Vagina (tissue), 2 donors: ENCODE results near the gene LRMDA. TPM values are rescaled to one million over a fixed set of nuclear protein-coding genes. Genes with fewer than 3 reads are reported as not detected.

ENCODE experiments used
- DNase-seq, 2 donors: peaks; one replicate each; pipeline ENCODE4 v3.0.0-alpha.2; 2017; ENCODE audit errors: extremely low spot score in 2 of 2
- H3K27ac ChIP-seq: fragments of 200-600 bp; sonication (generic); one replicate; pipeline ENCODE4 v1.5.1; 2019
- H3K27me3 ChIP-seq: fragments of 200-600 bp; sonication (generic); one replicate; pipeline ENCODE4 v1.5.1; 2019
- H3K36me3 ChIP-seq, 2 donors: fragments of 200-600 bp; sonication (generic); one replicate each; pipeline ENCODE4 v1.5.1; 2017 to 2019
- H3K4me1 ChIP-seq: fragments of 200-600 bp; sonication (generic); one replicate; pipeline ENCODE4 v1.5.1; 2019
- H3K4me3 ChIP-seq, 2 donors: fragments of 200-600 bp; sonication (generic); 1 replicate in 1 of 2; 2 replicates in 1 of 2; pipeline ENCODE4 v1.5.1; 2016 to 2019
- H3K9me3 ChIP-seq: fragments of 200-600 bp; sonication (generic); one replicate; pipeline ENCODE4 v1.5.1; 2019
- POLR2A ChIP-seq, 2 donors: fragments of 450-650 bp; IDR thresholded peaks; one replicate each; pipeline ENCODE4 v1.6.1; 2017; ENCODE audit warnings: antibody characterized with exemption in 2 of 2, mild to moderate bottlenecking in 2 of 2, moderate library complexity in 2 of 2
- POLR2AphosphoS5 ChIP-seq, 2 donors: sonication (generic); formaldehyde crosslinking; IDR thresholded peaks; one replicate each; pipeline ENCODE4 v1.9.0; 2017; ENCODE audit warnings: antibody characterized with exemption in 2 of 2, mild to moderate bottlenecking in 2 of 2, low read depth in 1 of 2; ENCODE audit not compliant: insufficient read depth in 1 of 2
- intact Hi-C: fragments of 100-400 bp; cut with DNase I; formaldehyde crosslinking; loops from one replicate; pipeline ENCODE4 v1.15.1; 2023
- total RNA-seq: library from RNA; depleted of rRNA; stranded (reverse); fragments of >200 nt; gene quantifications from one replicate; pipeline ENCODE4 v1.2.3, GENCODE V29; 2016
- TF ChIP-seq, protein P1 (sequence below), 3 experiments: fragments of 450-650 bp in 2 of 3; fragments of 200-600 bp in 1 of 3; sonication (generic) in 1 of 3; IDR thresholded peaks; one replicate each; pipeline ENCODE4 v1.5.1; 2017 to 2019; ENCODE audit warnings: antibody characterized with exemption in 3 of 3, mild to moderate bottlenecking in 2 of 3, moderate library complexity in 2 of 3

The LRMDA gene
- total RNA-seq, 1 donor from 2014 or later, result 22.6 TPM

DNA sequence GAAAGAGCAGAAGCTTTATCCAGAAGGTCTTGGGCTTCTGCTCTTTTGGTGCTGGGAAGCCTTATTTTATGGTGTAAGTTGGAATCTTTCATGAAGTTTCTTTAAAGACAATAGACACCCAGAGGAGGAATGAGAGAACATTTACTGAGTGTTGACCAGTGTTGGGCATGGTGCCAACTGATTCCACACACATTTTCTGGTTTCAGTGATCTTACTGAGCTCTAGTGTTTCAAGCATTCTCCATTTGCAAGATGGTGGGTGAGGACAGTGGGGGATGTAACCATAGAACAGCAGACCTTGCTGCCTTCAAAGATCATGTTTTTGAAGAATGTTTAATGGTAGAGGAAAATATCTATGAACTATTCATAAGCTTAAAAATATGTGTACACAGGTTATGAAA lies 114.6 kb downstream of the LRMDA start:
- no peak for DNase-seq
- H3K36me3 ChIP-seq, result no peaks in the 10 kb centered on the region
- H3K27ac ChIP-seq, result no peak overlapping the region
- intact Hi-C loops, result no loop called here
- H3K27me3 ChIP-seq, result no peaks in the 10 kb centered on the region
- no peaks in the 10 kb centered on the region for H3K9me3 ChIP-seq
- no peak overlapping the region for H3K4me3 ChIP-seq
- peaks cover 9% of the 10 kb centered on the region for H3K4me1 ChIP-seq
- TF ChIP-seq POLR2AphosphoS5 (IDR thresholded peaks at IDR 0.05; ENCODE audit: insufficient read depth in 1 of 2, low read depth in 1 of 2), result no peak
- TF ChIP-seq, protein P1, sequence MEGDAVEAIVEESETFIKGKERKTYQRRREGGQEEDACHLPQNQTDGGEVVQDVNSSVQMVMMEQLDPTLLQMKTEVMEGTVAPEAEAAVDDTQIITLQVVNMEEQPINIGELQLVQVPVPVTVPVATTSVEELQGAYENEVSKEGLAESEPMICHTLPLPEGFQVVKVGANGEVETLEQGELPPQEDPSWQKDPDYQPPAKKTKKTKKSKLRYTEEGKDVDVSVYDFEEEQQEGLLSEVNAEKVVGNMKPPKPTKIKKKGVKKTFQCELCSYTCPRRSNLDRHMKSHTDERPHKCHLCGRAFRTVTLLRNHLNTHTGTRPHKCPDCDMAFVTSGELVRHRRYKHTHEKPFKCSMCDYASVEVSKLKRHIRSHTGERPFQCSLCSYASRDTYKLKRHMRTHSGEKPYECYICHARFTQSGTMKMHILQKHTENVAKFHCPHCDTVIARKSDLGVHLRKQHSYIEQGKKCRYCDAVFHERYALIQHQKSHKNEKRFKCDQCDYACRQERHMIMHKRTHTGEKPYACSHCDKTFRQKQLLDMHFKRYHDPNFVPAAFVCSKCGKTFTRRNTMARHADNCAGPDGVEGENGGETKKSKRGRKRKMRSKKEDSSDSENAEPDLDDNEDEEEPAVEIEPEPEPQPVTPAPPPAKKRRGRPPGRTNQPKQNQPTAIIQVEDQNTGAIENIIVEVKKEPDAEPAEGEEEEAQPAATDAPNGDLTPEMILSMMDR (IDR thresholded peaks at IDR 0.05), result no peak
- no peak for TF ChIP-seq POLR2A (IDR thresholded peaks at IDR 0.05)

DNA sequence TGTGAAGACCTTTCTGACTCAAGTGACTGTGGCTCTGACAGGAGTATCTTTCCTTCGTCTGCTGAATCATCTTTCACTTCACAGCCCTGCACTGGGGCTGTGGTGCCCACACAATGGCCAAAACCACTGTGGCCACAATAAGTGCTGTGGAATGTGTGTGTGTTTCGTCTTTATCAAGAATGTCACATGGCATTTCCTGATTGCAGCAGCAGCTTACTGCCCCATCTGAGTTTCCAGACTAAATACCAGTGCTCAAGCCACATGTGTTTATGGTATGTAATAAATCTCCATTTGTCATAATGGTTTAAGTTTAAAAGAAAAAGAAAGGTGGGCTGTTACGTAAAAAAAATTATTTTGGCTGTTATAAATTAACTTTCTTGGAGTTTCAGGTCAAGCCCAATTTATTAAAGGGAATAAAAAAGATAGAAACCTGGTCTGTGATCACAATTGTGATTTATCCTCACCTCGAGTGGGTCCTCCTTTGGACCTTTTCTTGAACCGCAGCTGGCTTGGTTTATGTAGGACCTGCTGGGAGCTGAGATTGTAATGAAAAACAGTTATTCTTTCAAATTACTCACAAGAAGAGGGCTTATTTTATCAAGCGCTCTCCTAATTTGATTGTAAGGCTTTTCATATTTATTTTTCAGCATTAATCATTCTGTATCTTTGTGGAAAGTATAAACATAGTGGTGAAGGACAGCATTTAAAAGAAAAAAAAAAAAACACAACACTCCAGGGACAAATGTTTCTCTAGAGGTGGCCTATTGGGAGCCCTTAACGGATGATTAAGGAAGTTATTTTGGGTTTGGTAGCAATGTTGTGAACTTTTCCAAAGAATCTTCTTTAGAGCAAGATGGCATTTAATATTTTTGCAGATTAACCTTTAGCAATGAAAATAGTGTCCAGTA lies 116.2 kb downstream of the LRMDA start:
- intact Hi-C loops, result no loop called here
- no peak for DNase-seq
- H3K4me1 ChIP-seq, result peaks cover 4% of the 10 kb centered on the region

DNA sequence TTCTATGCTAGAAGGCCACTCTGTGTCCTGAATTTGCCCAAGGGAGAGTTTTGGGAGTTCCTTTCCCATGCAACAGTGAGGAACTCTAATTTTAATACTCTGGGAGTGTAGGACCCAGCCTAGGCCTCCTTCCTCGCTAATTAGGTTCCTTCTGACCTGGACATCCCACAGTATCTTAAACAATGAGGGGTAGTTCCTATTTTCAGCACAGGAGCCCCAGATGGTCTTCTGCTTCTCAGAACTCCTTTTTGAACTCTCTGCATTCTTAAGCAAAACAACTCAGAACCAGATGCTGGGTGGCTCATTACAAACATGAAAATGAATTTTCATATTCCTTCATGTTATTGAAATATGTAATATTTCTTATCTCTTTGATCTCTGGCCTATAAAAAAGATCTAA lies 116.9 kb downstream of the LRMDA start:
- H3K4me3 ChIP-seq, result no peak overlapping the region
- intact Hi-C loops, result no loop called here
- no peak for DNase-seq
- no peaks in the 10 kb centered on the region for H3K36me3 ChIP-seq
- H3K27me3 ChIP-seq, result no peaks in the 10 kb centered on the region
- no peak for TF ChIP-seq POLR2AphosphoS5 (IDR thresholded peaks at IDR 0.05; ENCODE audit: insufficient read depth in 1 of 2, low read depth in 1 of 2)
- no peak for TF ChIP-seq POLR2A (IDR thresholded peaks at IDR 0.05)
- TF ChIP-seq, protein P1 (IDR thresholded peaks at IDR 0.05), result no peak
- no peak overlapping the region for H3K27ac ChIP-seq
- H3K9me3 ChIP-seq, result no peaks in the 10 kb centered on the region
- H3K4me1 ChIP-seq, result no peaks in the 10 kb centered on the region

More for the DNA sequence above, 116.2 kb downstream of the LRMDA start:
- TF ChIP-seq, protein P1 (IDR thresholded peaks at IDR 0.05), result no peak
- no peak for TF ChIP-seq POLR2AphosphoS5 (IDR thresholded peaks at IDR 0.05; ENCODE audit: insufficient read depth in 1 of 2, low read depth in 1 of 2)
- TF ChIP-seq POLR2A (IDR thresholded peaks at IDR 0.05), result no peak
- no peaks in the 10 kb centered on the region for H3K9me3 ChIP-seq
- no peak overlapping the region for H3K4me3 ChIP-seq
- no peaks in the 10 kb centered on the region for H3K27me3 ChIP-seq
- no peaks in the 10 kb centered on the region for H3K36me3 ChIP-seq
- no peak overlapping the region for H3K27ac ChIP-seq

DNA sequence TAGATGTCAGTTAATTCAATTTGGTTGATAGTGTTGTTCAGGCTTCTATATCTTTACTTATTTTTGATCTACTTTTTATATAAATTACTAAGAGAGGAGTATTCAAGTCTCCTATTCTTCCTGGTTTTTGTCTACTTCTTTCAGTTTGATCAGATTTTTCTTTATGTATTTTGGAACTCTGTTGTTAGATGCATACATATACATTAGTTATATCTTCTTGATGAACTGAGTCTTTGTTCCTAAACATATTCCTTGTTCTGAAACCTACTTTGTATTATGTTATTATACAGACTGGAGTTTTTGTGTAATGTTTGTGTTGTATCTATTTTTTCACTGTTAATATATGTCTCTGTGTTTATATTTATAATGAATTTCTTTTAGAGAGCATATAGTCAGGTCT lies 118.8 kb downstream of the LRMDA start:
- no peaks in the 10 kb centered on the region for H3K27me3 ChIP-seq
- H3K4me1 ChIP-seq, result no peaks in the 10 kb centered on the region
- no peak for DNase-seq
- H3K9me3 ChIP-seq, result no peaks in the 10 kb centered on the region
- H3K4me3 ChIP-seq, result no peak overlapping the region
- H3K27ac ChIP-seq, result no peak overlapping the region
- no peaks in the 10 kb centered on the region for H3K36me3 ChIP-seq
- TF ChIP-seq, protein P1 (IDR thresholded peaks at IDR 0.05), result no peak
- TF ChIP-seq POLR2AphosphoS5 (IDR thresholded peaks at IDR 0.05; ENCODE audit: insufficient read depth in 1 of 2, low read depth in 1 of 2) (no peak), POLR2A (IDR thresholded peaks at IDR 0.05) (no peak)
- intact Hi-C loops, result no loop called here

DNA sequence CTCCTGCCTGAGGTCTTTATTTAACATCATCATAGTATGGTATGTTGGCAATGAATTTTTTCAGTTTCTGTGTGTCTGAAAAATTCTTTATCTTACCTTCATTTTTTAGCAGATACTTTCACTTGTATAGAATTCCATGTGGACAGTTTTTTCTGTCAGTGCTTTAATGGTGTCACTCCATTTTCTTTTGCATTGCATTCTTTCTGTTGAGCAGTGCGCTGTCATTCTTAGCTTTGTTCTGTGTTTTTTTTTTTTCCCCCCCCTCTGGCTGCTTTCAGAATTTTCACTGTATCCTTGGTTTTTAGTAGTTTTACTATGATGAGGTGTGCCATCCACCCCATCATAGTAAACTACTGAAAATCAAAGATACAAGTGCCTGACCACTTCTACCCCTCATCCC lies 120.7 kb downstream of the LRMDA start:
- no peaks in the 10 kb centered on the region for H3K9me3 ChIP-seq
- no peak for DNase-seq
- no peaks in the 10 kb centered on the region for H3K36me3 ChIP-seq
- H3K27ac ChIP-seq, result no peak overlapping the region
- H3K27me3 ChIP-seq, result no peaks in the 10 kb centered on the region
- intact Hi-C loops, result no loop called here
- no peaks in the 10 kb centered on the region for H3K4me1 ChIP-seq
- TF ChIP-seq POLR2A (IDR thresholded peaks at IDR 0.05), result no peak
- no peak for TF ChIP-seq POLR2AphosphoS5 (IDR thresholded peaks at IDR 0.05; ENCODE audit: insufficient read depth in 1 of 2, low read depth in 1 of 2)
- TF ChIP-seq, protein P1 (IDR thresholded peaks at IDR 0.05), result no peak
- no peak overlapping the region for H3K4me3 ChIP-seq
